ENCODE measurements around the gene LMTK2.
A peak's percentile ranks its signal among the peaks of the same experiment; 100 is the strongest.

Gene LMTK2

DNA sequence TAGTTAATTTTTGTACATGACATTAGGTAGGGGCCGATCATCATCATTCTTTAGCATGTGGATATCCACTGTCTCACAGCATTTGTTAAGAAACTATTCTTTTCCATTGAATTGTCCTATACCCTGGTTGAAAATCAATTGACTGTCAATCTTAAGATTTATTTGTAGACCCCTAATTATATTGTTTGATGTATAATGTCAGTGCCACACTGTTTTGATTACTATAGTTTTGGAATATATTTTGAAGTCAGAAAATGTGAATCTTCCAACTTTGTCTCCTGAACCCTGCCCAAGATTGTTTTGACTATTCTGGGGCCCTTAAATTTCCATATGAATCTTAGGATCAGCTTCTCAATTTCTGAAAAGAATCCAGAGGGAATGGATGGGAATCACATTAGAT lies 6.6 kb upstream of the LMTK2 start:
- no peak overlapping the region for H3K4me3 ChIP-seq (ENCODE audit: low read depth, low read length)
- no peak for DNase-seq (ENCODE audit: low read depth)
- TF ChIP-seq, protein P1, sequence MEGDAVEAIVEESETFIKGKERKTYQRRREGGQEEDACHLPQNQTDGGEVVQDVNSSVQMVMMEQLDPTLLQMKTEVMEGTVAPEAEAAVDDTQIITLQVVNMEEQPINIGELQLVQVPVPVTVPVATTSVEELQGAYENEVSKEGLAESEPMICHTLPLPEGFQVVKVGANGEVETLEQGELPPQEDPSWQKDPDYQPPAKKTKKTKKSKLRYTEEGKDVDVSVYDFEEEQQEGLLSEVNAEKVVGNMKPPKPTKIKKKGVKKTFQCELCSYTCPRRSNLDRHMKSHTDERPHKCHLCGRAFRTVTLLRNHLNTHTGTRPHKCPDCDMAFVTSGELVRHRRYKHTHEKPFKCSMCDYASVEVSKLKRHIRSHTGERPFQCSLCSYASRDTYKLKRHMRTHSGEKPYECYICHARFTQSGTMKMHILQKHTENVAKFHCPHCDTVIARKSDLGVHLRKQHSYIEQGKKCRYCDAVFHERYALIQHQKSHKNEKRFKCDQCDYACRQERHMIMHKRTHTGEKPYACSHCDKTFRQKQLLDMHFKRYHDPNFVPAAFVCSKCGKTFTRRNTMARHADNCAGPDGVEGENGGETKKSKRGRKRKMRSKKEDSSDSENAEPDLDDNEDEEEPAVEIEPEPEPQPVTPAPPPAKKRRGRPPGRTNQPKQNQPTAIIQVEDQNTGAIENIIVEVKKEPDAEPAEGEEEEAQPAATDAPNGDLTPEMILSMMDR (IDR thresholded peaks at IDR 0.05; ENCODE audit: low read depth, low read length, missing control alignments): no peak

DNA sequence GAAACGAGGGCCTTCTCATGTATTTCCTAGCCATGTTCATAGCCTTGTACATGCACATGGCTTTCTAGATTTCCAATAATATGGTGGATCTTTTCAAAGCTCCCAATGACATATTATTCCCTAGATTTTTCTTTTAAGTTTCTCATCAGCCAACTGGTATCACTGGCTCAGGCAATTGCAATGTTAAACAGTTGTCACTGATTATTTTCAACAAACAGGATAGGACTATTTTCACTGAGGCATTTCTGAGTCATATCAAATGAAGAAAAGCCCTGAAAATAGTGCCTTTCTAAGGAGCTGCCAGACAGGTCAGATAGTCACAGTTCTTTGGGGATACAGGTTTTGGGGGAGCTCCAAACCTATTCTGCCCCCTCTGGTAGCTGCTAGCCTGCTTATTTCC lies 4.5 kb upstream of the LMTK2 start:
- TF ChIP-seq, protein P1 (IDR thresholded peaks at IDR 0.05; ENCODE audit: low read depth, low read length, missing control alignments): no peak
- no peak overlapping the region for H3K4me3 ChIP-seq (ENCODE audit: low read depth, low read length)
- DNase-seq (ENCODE audit: low read depth): no peak

DNA sequence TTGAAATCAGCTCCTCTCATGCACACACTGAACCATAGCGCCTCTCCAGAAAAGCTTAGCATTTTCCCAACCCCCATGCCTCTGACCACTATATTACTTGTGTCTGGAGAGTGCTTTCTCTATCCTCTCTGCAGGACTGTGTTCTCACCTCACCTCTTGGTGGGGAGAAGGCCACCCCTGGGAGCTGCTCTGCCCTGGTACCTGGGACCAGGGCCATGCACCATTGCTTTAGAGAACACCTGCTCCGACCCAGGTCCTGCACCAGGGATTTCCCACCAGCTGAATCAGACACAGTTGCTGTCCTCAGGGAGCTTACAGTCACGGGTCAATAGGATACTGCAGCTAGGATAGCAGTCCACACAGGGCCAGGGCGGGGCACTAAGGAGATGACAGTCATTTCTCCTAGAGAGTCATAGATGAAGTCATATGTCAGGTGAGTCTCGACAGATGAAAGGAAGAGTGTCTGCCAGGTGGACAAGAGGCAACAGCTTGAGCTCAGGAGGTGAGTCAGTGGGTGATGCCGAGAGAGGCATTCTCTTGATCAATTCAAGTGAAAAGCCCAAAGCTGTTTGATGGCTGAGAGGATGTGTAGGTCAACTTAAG lies 619 bp upstream of the LMTK2 start:
- TF ChIP-seq, protein P1 (IDR thresholded peaks at IDR 0.05; ENCODE audit: low read depth, low read length, missing control alignments): no peak
- DNase-seq (ENCODE audit: low read depth): no peak
- H3K4me3 ChIP-seq (ENCODE audit: low read depth, low read length): no peak overlapping the region

DNA sequence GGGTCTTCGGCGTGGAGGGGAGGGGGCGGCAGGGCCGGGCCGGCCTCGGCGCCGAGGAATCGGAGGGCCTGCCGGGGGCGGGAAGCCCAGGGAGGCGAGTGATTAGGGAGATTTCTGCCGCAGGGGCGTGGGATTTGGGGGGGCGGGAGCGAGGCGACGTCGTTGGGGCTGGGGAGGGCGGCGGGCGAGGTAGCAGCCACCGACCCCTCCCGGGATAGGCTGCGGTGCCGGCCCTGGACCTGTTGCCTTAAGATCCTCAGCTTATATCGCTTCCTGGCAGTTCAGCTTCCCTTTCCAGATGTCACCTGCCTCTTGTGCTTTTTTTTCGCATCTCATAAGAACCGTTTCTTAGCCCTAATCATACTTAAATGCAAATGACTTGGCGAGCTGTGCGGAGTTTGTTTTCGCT lies 655 bp downstream of the LMTK2 start:
- peak overlapping the region; percentile 99 for H3K4me3 ChIP-seq (ENCODE audit: low read depth, low read length)
- DNase-seq (ENCODE audit: low read depth): no peak
- TF ChIP-seq, protein P1 (IDR thresholded peaks at IDR 0.05; ENCODE audit: low read depth, low read length, missing control alignments): no peak

DNA sequence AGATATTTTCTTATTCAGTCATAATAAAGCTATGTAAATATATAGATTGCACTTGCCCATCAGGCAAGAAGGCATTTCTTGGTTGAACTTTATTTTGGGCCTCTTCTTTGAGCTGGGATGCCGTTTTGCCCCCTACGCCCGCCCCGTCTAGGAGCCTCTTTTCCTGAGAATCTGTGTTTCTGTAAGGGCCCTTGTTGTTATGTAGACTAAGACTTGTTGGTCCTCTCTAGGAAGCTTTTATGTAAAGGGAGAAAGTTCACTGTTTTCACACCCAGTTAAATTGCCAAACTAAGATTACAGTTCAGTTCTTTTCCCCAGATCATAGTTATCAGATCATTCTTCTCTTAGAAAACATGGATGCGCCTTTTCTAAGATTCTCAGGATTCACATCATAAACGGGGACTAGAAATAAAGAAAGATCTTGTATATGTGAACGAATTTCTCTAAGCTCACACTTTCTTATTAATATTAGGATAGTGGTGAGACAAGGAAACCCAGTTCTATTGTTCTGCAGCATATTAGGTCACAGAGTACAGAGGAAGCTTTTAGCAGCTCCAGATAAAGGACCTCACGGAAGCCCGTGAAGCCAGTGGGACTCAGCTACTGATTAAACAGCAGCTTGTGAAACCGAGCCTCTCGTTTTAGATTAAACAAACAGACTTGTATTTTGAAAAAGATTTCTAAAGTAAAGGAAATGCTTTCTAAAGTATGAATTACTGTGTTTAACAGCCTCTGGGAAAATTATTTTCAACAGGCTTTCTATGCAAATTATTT lies 3.8 kb downstream of the LMTK2 start:
- DNase-seq (ENCODE audit: low read depth): no peak
- TF ChIP-seq, protein P1 (IDR thresholded peaks at IDR 0.05; ENCODE audit: low read depth, low read length, missing control alignments): no peak
- H3K4me3 ChIP-seq (ENCODE audit: low read depth, low read length): no peak overlapping the region

DNA sequence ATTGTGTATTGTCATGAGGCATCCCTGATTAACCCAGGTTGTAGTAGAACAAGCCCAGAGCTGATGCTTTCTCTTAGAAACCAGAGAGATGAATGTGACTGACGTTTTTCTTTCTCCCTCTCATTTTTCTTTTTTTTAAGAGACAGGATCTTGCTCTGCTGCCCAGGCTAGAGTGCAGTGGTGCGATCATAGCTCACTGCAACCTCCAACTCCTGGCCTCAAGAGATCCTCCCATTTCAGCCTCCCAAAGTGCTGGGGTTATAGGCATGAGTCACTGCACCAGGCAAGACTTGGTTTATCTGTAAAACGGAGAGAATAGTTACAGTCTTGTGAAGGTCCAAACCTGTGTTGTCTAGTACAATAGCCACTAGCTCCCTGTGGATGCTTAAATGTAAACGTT lies 5.4 kb downstream of the LMTK2 start:
- TF ChIP-seq, protein P1 (IDR thresholded peaks at IDR 0.05; ENCODE audit: low read depth, low read length, missing control alignments): no peak
- no peak overlapping the region for H3K4me3 ChIP-seq (ENCODE audit: low read depth, low read length)
- DNase-seq (ENCODE audit: low read depth): no peak
